Body of pancreas (tissue), 4 donors: ENCODE results near the gene SAMD10.
A peak's percentile ranks its signal among the peaks of the same experiment; 100 is the strongest.

Source experiments
- POLR2A ChIP-seq, 3 donors: fragments of 450-650 bp; IDR thresholded peaks; one replicate each; pipeline ENCODE4 v1.6.1; 2016; ENCODE audit warnings: antibody characterized with exemption in 3 of 3, mild to moderate bottlenecking in 2 of 3
- TF ChIP-seq, protein P1 (sequence below), 7 experiments: fragments of 450-650 bp in 4 of 7; fragments of 200-600 bp in 3 of 7; sonication (generic) in 3 of 7; IDR thresholded peaks; one replicate each; pipeline ENCODE4 v1.5.1; 2016 to 2019; ENCODE audit warnings: antibody characterized with exemption in 7 of 7

- TF ChIP-seq, protein P1, sequence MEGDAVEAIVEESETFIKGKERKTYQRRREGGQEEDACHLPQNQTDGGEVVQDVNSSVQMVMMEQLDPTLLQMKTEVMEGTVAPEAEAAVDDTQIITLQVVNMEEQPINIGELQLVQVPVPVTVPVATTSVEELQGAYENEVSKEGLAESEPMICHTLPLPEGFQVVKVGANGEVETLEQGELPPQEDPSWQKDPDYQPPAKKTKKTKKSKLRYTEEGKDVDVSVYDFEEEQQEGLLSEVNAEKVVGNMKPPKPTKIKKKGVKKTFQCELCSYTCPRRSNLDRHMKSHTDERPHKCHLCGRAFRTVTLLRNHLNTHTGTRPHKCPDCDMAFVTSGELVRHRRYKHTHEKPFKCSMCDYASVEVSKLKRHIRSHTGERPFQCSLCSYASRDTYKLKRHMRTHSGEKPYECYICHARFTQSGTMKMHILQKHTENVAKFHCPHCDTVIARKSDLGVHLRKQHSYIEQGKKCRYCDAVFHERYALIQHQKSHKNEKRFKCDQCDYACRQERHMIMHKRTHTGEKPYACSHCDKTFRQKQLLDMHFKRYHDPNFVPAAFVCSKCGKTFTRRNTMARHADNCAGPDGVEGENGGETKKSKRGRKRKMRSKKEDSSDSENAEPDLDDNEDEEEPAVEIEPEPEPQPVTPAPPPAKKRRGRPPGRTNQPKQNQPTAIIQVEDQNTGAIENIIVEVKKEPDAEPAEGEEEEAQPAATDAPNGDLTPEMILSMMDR (IDR thresholded peaks at IDR 0.05): no peak
- peak; percentile 21 to 74 (median 68) for TF ChIP-seq POLR2A (IDR thresholded peaks at IDR 0.05)
Measured at GRCh38 chr20:63978319-63979228, 868 bp downstream of the SAMD10 start.
